Measurements from ENCODE around the gene MECP2.

The MECP2 gene

GRCh38 chrX:154032653-154033052 is 64.9 kb downstream of the MECP2 start:
- Histone ChIP-seq H3K4me1 (ENCODE audit: insufficient read depth, insufficient read length) (no peaks in the 10 kb centered on the region), H3K4me3 (ENCODE audit: insufficient read length, low read depth) (no peak overlapping the region), H3K27me3 (ENCODE audit: insufficient read depth, insufficient read length) (no peaks in the 10 kb centered on the region), H3K9ac (ENCODE audit: insufficient read length, low read depth) (no peak overlapping the region), H3K9me3 (ENCODE audit: insufficient read depth, low read length) (no peaks in the 10 kb centered on the region), H3K36me3 (ENCODE audit: insufficient read depth, insufficient read length, low read length) (peaks cover 25% of the 10 kb centered on the region)
- TF ChIP-seq YY1 (IDR thresholded peaks at IDR 0.05; ENCODE audit: insufficient read depth, insufficient read length): no peak
- no peak for TF ChIP-seq SUZ12 (IDR thresholded peaks at IDR 0.05; ENCODE audit: extremely low read depth, insufficient read depth, insufficient read length)
- no peak for TF ChIP-seq ZNF274 (IDR thresholded peaks at IDR 0.05; ENCODE audit: low read depth, low read length)
- no peak for DNase-seq (ENCODE audit: low read depth, low spot score)

- DNase-seq (ENCODE audit: low read depth, low spot score): no peak
- H3K9ac ChIP-seq (ENCODE audit: insufficient read length, low read depth): no peak overlapping the region
- H3K9me3 ChIP-seq (ENCODE audit: insufficient read depth, low read length): no peaks in the 10 kb centered on the region
- TF ChIP-seq ZNF274 (IDR thresholded peaks at IDR 0.05; ENCODE audit: low read depth, low read length) (no peak), YY1 (IDR thresholded peaks at IDR 0.05; ENCODE audit: insufficient read depth, insufficient read length) (no peak), SUZ12 (IDR thresholded peaks at IDR 0.05; ENCODE audit: extremely low read depth, insufficient read depth, insufficient read length) (no peak)
- peaks cover 30% of the 10 kb centered on the region for H3K36me3 ChIP-seq (ENCODE audit: insufficient read depth, insufficient read length, low read length)
- H3K27me3 ChIP-seq (ENCODE audit: insufficient read depth, insufficient read length): no peaks in the 10 kb centered on the region
- H3K4me1 ChIP-seq (ENCODE audit: insufficient read depth, insufficient read length): no peaks in the 10 kb centered on the region
- H3K4me3 ChIP-seq (ENCODE audit: insufficient read length, low read depth): no peak overlapping the region
Observed at GRCh38 chrX:154032160-154032559, 65.4 kb downstream of the MECP2 start.

GRCh38 chrX:154030715-154031305 is 66.7 kb downstream of the MECP2 start:
- H3K36me3 ChIP-seq (ENCODE audit: insufficient read depth, insufficient read length, low read length): peaks cover 33% of the 10 kb centered on the region
- no peak for DNase-seq (ENCODE audit: low read depth, low spot score)
- no peak overlapping the region for H3K9ac ChIP-seq (ENCODE audit: insufficient read length, low read depth)
- no peaks in the 10 kb centered on the region for H3K4me1 ChIP-seq (ENCODE audit: insufficient read depth, insufficient read length)
- no peaks in the 10 kb centered on the region for H3K27me3 ChIP-seq (ENCODE audit: insufficient read depth, insufficient read length)
- TF ChIP-seq YY1 (IDR thresholded peaks at IDR 0.05; ENCODE audit: insufficient read depth, insufficient read length) (no peak), ZNF274 (IDR thresholded peaks at IDR 0.05; ENCODE audit: low read depth, low read length) (no peak), SUZ12 (IDR thresholded peaks at IDR 0.05; ENCODE audit: extremely low read depth, insufficient read depth, insufficient read length) (no peak)
- no peak overlapping the region for H3K4me3 ChIP-seq (ENCODE audit: insufficient read length, low read depth)
- H3K9me3 ChIP-seq (ENCODE audit: insufficient read depth, low read length): no peaks in the 10 kb centered on the region

- no peak for DNase-seq (ENCODE audit: low read depth, low spot score)
- Histone ChIP-seq H3K9me3 (ENCODE audit: insufficient read depth, low read length) (no peaks in the 10 kb centered on the region), H3K4me1 (ENCODE audit: insufficient read depth, insufficient read length) (no peaks in the 10 kb centered on the region), H3K4me3 (ENCODE audit: insufficient read length, low read depth) (no peak overlapping the region), H3K36me3 (ENCODE audit: insufficient read depth, insufficient read length, low read length) (peaks cover 33% of the 10 kb centered on the region), H3K27me3 (ENCODE audit: insufficient read depth, insufficient read length) (no peaks in the 10 kb centered on the region), H3K9ac (ENCODE audit: insufficient read length, low read depth) (no peak overlapping the region)
- TF ChIP-seq SUZ12 (IDR thresholded peaks at IDR 0.05; ENCODE audit: extremely low read depth, insufficient read depth, insufficient read length) (no peak), YY1 (IDR thresholded peaks at IDR 0.05; ENCODE audit: insufficient read depth, insufficient read length) (no peak)
Observed at GRCh38 chrX:154030266-154030665, 67.3 kb downstream of the MECP2 start.

- no peak overlapping the region for H3K9ac ChIP-seq (ENCODE audit: insufficient read length, low read depth)
- no peaks in the 10 kb centered on the region for H3K9me3 ChIP-seq (ENCODE audit: insufficient read depth, low read length)
- no peaks in the 10 kb centered on the region for H3K4me1 ChIP-seq (ENCODE audit: insufficient read depth, insufficient read length)
- H3K27me3 ChIP-seq (ENCODE audit: insufficient read depth, insufficient read length): no peaks in the 10 kb centered on the region
- no peak overlapping the region for H3K4me3 ChIP-seq (ENCODE audit: insufficient read length, low read depth)
- peaks cover 33% of the 10 kb centered on the region for H3K36me3 ChIP-seq (ENCODE audit: insufficient read depth, insufficient read length, low read length)
- TF ChIP-seq SUZ12 (IDR thresholded peaks at IDR 0.05; ENCODE audit: extremely low read depth, insufficient read depth, insufficient read length) (no peak), ZNF274 (IDR thresholded peaks at IDR 0.05; ENCODE audit: low read depth, low read length) (no peak), YY1 (IDR thresholded peaks at IDR 0.05; ENCODE audit: insufficient read depth, insufficient read length) (no peak)
- DNase-seq (ENCODE audit: low read depth, low spot score): no peak
Observed at GRCh38 chrX:154029439-154029838, 68.1 kb downstream of the MECP2 start.

- no peak overlapping the region for H3K9ac ChIP-seq (ENCODE audit: insufficient read length, low read depth)
- no peak for TF ChIP-seq SUZ12 (IDR thresholded peaks at IDR 0.05; ENCODE audit: extremely low read depth, insufficient read depth, insufficient read length)
- TF ChIP-seq ZNF274 (IDR thresholded peaks at IDR 0.05; ENCODE audit: low read depth, low read length): no peak
- TF ChIP-seq YY1 (IDR thresholded peaks at IDR 0.05; ENCODE audit: insufficient read depth, insufficient read length): no peak
- no peak overlapping the region for H3K4me3 ChIP-seq (ENCODE audit: insufficient read length, low read depth)
- H3K27me3 ChIP-seq (ENCODE audit: insufficient read depth, insufficient read length): no peaks in the 10 kb centered on the region
- H3K36me3 ChIP-seq (ENCODE audit: insufficient read depth, insufficient read length, low read length): peaks cover 33% of the 10 kb centered on the region
- H3K9me3 ChIP-seq (ENCODE audit: insufficient read depth, low read length): no peaks in the 10 kb centered on the region
- H3K4me1 ChIP-seq (ENCODE audit: insufficient read depth, insufficient read length): no peaks in the 10 kb centered on the region
- no peak for DNase-seq (ENCODE audit: low read depth, low spot score)
Observed at GRCh38 chrX:154028502-154029184, 68.9 kb downstream of the MECP2 start.

- no peak for TF ChIP-seq SUZ12 (IDR thresholded peaks at IDR 0.05; ENCODE audit: extremely low read depth, insufficient read depth, insufficient read length)
- no peak for TF ChIP-seq YY1 (IDR thresholded peaks at IDR 0.05; ENCODE audit: insufficient read depth, insufficient read length)
- H3K36me3 ChIP-seq (ENCODE audit: insufficient read depth, insufficient read length, low read length): peaks cover 33% of the 10 kb centered on the region
Observed at GRCh38 chrX:154027986-154028385, 69.5 kb downstream of the MECP2 start.

More at GRCh38 chrX:154027986-154028385, 69.5 kb downstream of the MECP2 start:
- Histone ChIP-seq H3K27me3 (ENCODE audit: insufficient read depth, insufficient read length) (no peaks in the 10 kb centered on the region), H3K9ac (ENCODE audit: insufficient read length, low read depth) (no peak overlapping the region), H3K4me3 (ENCODE audit: insufficient read length, low read depth) (no peak overlapping the region), H3K4me1 (ENCODE audit: insufficient read depth, insufficient read length) (no peaks in the 10 kb centered on the region), H3K9me3 (ENCODE audit: insufficient read depth, low read length) (no peaks in the 10 kb centered on the region)
- no peak for DNase-seq (ENCODE audit: low read depth, low spot score)

Measured in NT2/D1 (cell line).